Neuronal stem cell (in vitro differentiated cells): Measurements from ENCODE around the gene DLL4.
"Not testable (repeated sequence)": the region's sequence is repeated elsewhere in the genome, so short reads cannot be mapped to it uniquely, and the experiment has no call there.

Source experiments
- DNase-seq: peaks from one replicate; pipeline ENCODE4 v3.0.0-alpha.2; 2013; ENCODE audit warnings: low spot score
- H2AFZ ChIP-seq: one replicate; pipeline ENCODE4 v1.6.1; 2013; ENCODE audit warnings: mild to moderate bottlenecking, low read length, inconsistent platforms
- H2AK5ac ChIP-seq: 2 replicates; pipeline ENCODE4 v1.6.1; 2013; ENCODE audit warnings: low read depth, mild to moderate bottlenecking, inconsistent platforms, low read length, moderate library complexity, mixed read lengths
- H2BK120ac ChIP-seq: 2 replicates; pipeline ENCODE4 v1.6.1; 2013; ENCODE audit warnings: low read depth, mild to moderate bottlenecking, inconsistent platforms, low read length, moderate library complexity, mixed read lengths
- H2BK12ac ChIP-seq: one replicate; pipeline ENCODE4 v1.6.1; 2013; ENCODE audit warnings: low read length, inconsistent platforms
- H2BK15ac ChIP-seq: 2 replicates; pipeline ENCODE4 v1.6.1; 2013; ENCODE audit warnings: mild to moderate bottlenecking, low read length, inconsistent platforms, mixed read lengths
- H2BK5ac ChIP-seq: one replicate; pipeline ENCODE4 v1.6.1; 2013; ENCODE audit warnings: inconsistent platforms, mild to moderate bottlenecking, low read length, moderate library complexity
- H3K14ac ChIP-seq: one replicate; pipeline ENCODE4 v1.6.1; 2013; ENCODE audit warnings: low read length, inconsistent platforms
- H3K18ac ChIP-seq: 2 replicates; pipeline ENCODE4 v1.6.1; 2013; ENCODE audit warnings: low read length, inconsistent platforms
- H3K23ac ChIP-seq: 2 replicates; pipeline ENCODE4 v1.6.1; 2013; ENCODE audit warnings: low read depth, mild to moderate bottlenecking, mixed read lengths, low read length, inconsistent platforms; ENCODE audit not compliant: poor library complexity
- H3K27ac ChIP-seq: replicated peaks from 3 replicates; pipeline ENCODE4 v1.5.1; 2013; ENCODE audit warnings: low read length, inconsistent platforms
- H3K27me3 ChIP-seq, 3 experiments: 2 replicates each; pipeline ENCODE4 v1.6.1; 2013; ENCODE audit warnings: low read length in 3 of 3, mild to moderate bottlenecking in 2 of 3, inconsistent platforms in 1 of 3, low read depth in 1 of 3, mixed read lengths in 1 of 3, moderate library complexity in 1 of 3; ENCODE audit not compliant: control insufficient read depth in 3 of 3, insufficient read depth in 3 of 3
- H3K36me3 ChIP-seq, 2 donors: replicated peaks in 1 of 2; 2 replicates each; pipeline ENCODE4 v1.6.1; 2013; ENCODE audit warnings: low read length in 2 of 2; ENCODE audit not compliant: control insufficient read depth in 2 of 2, insufficient read depth in 2 of 2
- H3K4ac ChIP-seq: 2 replicates; pipeline ENCODE4 v1.6.1; 2013; ENCODE audit warnings: inconsistent platforms, mild to moderate bottlenecking, low read length, moderate library complexity
- H3K4me1 ChIP-seq, 2 donors: 1 replicate in 1 of 2; 2 replicates in 1 of 2; pipeline ENCODE4 v1.6.1; 2013; ENCODE audit warnings: low read length in 2 of 2, low read depth in 1 of 2; ENCODE audit not compliant: control insufficient read depth in 2 of 2, insufficient read depth in 1 of 2
- H3K4me2 ChIP-seq: one replicate; pipeline ENCODE4 v1.6.1; 2013; ENCODE audit warnings: mild to moderate bottlenecking, low read length, inconsistent platforms; ENCODE audit not compliant: insufficient read depth, poor library complexity, severe bottlenecking
- H3K4me3 ChIP-seq, 2 donors: 2 replicates each; pipeline ENCODE4 v1.5.1; 2013; ENCODE audit warnings: low read length in 2 of 2, mild to moderate bottlenecking in 2 of 2, inconsistent platforms in 1 of 2, moderate library complexity in 1 of 2
- H3K79me1 ChIP-seq: one replicate; pipeline ENCODE4 v1.6.1; 2013; ENCODE audit warnings: low read depth, mild to moderate bottlenecking, inconsistent platforms, low read length, moderate library complexity
- H3K9ac ChIP-seq: one replicate; pipeline ENCODE4 v1.6.1; 2013; ENCODE audit warnings: mild to moderate bottlenecking, low read depth, low read length, inconsistent platforms; ENCODE audit not compliant: poor library complexity
- H3K9me3 ChIP-seq, 2 donors: replicated peaks in 1 of 2; 2 replicates each; pipeline versions ENCODE3 to v1.6.1; 2013; ENCODE audit warnings: low read length in 2 of 2, mild to moderate bottlenecking in 2 of 2, inconsistent platforms in 1 of 2, low read depth in 1 of 2, mixed read lengths in 1 of 2, moderate library complexity in 1 of 2; ENCODE audit not compliant: control insufficient read depth in 2 of 2, insufficient read depth in 1 of 2
- H4K8ac ChIP-seq: one replicate; pipeline ENCODE4 v1.6.1; 2013; ENCODE audit warnings: low read depth, mild to moderate bottlenecking, inconsistent platforms, low read length, moderate library complexity
- H4K91ac ChIP-seq: one replicate; pipeline ENCODE4 v1.6.1; 2013; ENCODE audit warnings: low read length, low read depth, mild to moderate bottlenecking, inconsistent platforms; ENCODE audit not compliant: poor library complexity
- WGBS, 2 donors: extraction: QIAGEN DNeasy Blood & Tissue Kit; methylation state at CpG; one replicate each; pipeline ENCODE4 v1.1.7; 2013; ENCODE audit warnings: missing lambda C conversion rate in 2 of 2, mixed read lengths in 1 of 2; ENCODE audit not compliant: insufficient read length in 2 of 2, insufficient replicate concordance in 1 of 2; ENCODE audit errors: extremely low coverage in 2 of 2; 5-methylcytosine and 5-hydroxymethylcytosine counted together

Gene DLL4

GRCh38 chr15:40959331-40960141 lies 30.4 kb downstream of the DLL4 start:
- H4K91ac ChIP-seq: no peak overlapping the region
- H2AFZ ChIP-seq: peak overlapping the region; percentile 88
- H3K4me3 ChIP-seq: no peak overlapping the region
- no peak overlapping the region for H3K4me2 ChIP-seq
- no peak overlapping the region for H3K9ac ChIP-seq
- H4K8ac ChIP-seq: no peak overlapping the region
- no peak overlapping the region for H2BK15ac ChIP-seq
- H3K4ac ChIP-seq: no peak overlapping the region
- no peak overlapping the region for H2BK120ac ChIP-seq
- H3K9me3 ChIP-seq: peaks cover 2% of the 10 kb centered on the region in 2 donors
- H3K27ac ChIP-seq: no peak overlapping the region
- H3K18ac ChIP-seq: peak overlapping the region; percentile 64
- no peak overlapping the region for H2AK5ac ChIP-seq
- no peak overlapping the region for H3K14ac ChIP-seq
- no CpG with 5 or more reads among the region's 22 CpGs for WGBS, 2 donors
- H2BK5ac ChIP-seq: no peak overlapping the region
- H3K23ac ChIP-seq: no peak overlapping the region
- H3K79me1 ChIP-seq: peaks cover 3% of the 10 kb centered on the region
- DNase-seq: no peak
- peaks cover 0 to 2% (median 0%) of the 10 kb centered on the region in 3 experiments for H3K27me3 ChIP-seq
- no peak overlapping the region for H2BK12ac ChIP-seq
- peaks cover 0 to 8% of the 10 kb centered on the region in 2 donors for H3K36me3 ChIP-seq
- H3K4me1 ChIP-seq: peaks cover 6 to 8% of the 10 kb centered on the region in 2 donors

GRCh38 chr15:40960151-40960885 lies 31.2 kb downstream of the DLL4 start:
- Histone ChIP-seq H2BK120ac (peak overlapping the region; percentile 96), H3K79me1 (peaks cover 3% of the 10 kb centered on the region), H4K8ac (peak overlapping the region; percentile 65), H2BK12ac (peak overlapping the region; percentile 41), H3K27ac (no peak overlapping the region), H3K4ac (no peak overlapping the region), H3K18ac (peak overlapping the region; percentile 84), H4K91ac (no peak overlapping the region), H3K4me2 (no peak overlapping the region), H3K27me3 (peaks cover 0 to 2% (median 0%) of the 10 kb centered on the region in 3 experiments), H3K14ac (no peak overlapping the region), H3K9me3 (peaks cover 2% of the 10 kb centered on the region in 2 donors), H3K4me3 (no peak overlapping the region), H2AFZ (peak overlapping the region; percentile 88), H2BK15ac (peak overlapping the region; percentile 38), H2AK5ac (peak overlapping the region; percentile 71), H3K36me3 (peaks cover 0 to 6% of the 10 kb centered on the region in 2 donors), H3K23ac (no peak overlapping the region), H3K4me1 (peaks cover 6 to 8% of the 10 kb centered on the region in 2 donors), H2BK5ac (no peak overlapping the region), H3K9ac (no peak overlapping the region)
- DNase-seq: no peak
- WGBS, 2 donors: no CpG with 5 or more reads among the region's 16 CpGs

- no peak overlapping the region for H2BK5ac ChIP-seq
- H3K4me2 ChIP-seq: no peak overlapping the region
- no peak overlapping the region for H4K8ac ChIP-seq
- WGBS, 2 donors: no CpG with 5 or more reads among the region's 11 CpGs
- peaks cover 3% of the 10 kb centered on the region for H3K79me1 ChIP-seq
- H3K27ac ChIP-seq: no peak overlapping the region
- H3K9me3 ChIP-seq: peaks cover 2% of the 10 kb centered on the region in 2 donors
- H3K27me3 ChIP-seq: peaks cover 0 to 2% (median 0%) of the 10 kb centered on the region in 3 experiments
- no peak overlapping the region for H2BK15ac ChIP-seq
- no peak overlapping the region for H4K91ac ChIP-seq
- peak overlapping the region; percentile 36 for H2AK5ac ChIP-seq
- no peak overlapping the region for H3K9ac ChIP-seq
- H2AFZ ChIP-seq: no peak overlapping the region
- no peak overlapping the region for H3K23ac ChIP-seq
- peaks cover 6 to 8% of the 10 kb centered on the region in 2 donors for H3K4me1 ChIP-seq
- peak overlapping the region; percentile 58 for H3K18ac ChIP-seq
- no peak overlapping the region for H3K14ac ChIP-seq
- no peak overlapping the region for H3K4me3 ChIP-seq
- DNase-seq: no peak
- peaks cover 0 to 1% of the 10 kb centered on the region in 2 donors for H3K36me3 ChIP-seq
- H2BK120ac ChIP-seq: no peak overlapping the region
- H3K4ac ChIP-seq: no peak overlapping the region
- H2BK12ac ChIP-seq: no peak overlapping the region
These were observed 31.8 kb downstream of the DLL4 start for GRCh38 chr15:40960925-40961324.

- not testable (repeated sequence) for H3K9me3 ChIP-seq, H4K91ac ChIP-seq, H3K4me3 ChIP-seq, H3K4me2 ChIP-seq, H3K23ac ChIP-seq, H2BK12ac ChIP-seq, H4K8ac ChIP-seq, H3K79me1 ChIP-seq, H3K14ac ChIP-seq, H2AFZ ChIP-seq, H2AK5ac ChIP-seq, DNase-seq, H2BK120ac ChIP-seq, H3K27me3 ChIP-seq, H3K36me3 ChIP-seq, H2BK5ac ChIP-seq, H3K18ac ChIP-seq, H2BK15ac ChIP-seq, H3K4ac ChIP-seq, H3K27ac ChIP-seq, H3K9ac ChIP-seq
- H3K4me1 ChIP-seq: peaks cover 11% of the 10 kb centered on the region in 2 donors
- WGBS, 2 donors: no CpG with 5 or more reads among the region's 25 CpGs
These were observed 32.6 kb downstream of the DLL4 start for GRCh38 chr15:40961740-40962139.
